Fibroblast of skin of back (primary cell): ENCODE results near the gene NETO2.

Experiments used
- DNase-seq: peaks from one replicate; pipeline ENCODE4 v3.0.0-alpha.2; 2013

Gene NETO2

GRCh38 chr16:47046726-47047523, 96.8 kb downstream of the NETO2 start:
- no peak for DNase-seq

DNA sequence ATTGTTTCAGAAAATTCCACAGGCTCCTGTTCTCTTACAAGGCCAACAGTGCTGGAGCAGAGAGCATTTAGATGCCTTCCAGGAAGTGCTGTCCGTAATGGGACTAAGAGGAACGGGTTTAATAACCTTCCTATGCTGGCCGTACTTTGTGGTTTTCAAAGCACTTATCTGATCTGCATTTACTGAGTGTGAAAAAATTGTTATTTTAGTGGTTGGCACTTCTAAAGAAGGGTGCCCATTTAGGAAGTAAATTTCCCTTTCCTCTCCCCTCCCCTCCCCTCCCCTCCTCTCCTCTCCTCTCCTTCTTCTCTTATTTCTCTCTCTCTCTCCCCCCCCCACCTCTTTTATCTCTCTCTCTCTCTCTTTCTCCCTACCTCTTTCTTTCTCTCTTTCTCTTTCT, 98.3 kb downstream of the NETO2 start:
- DNase-seq: no peak

GRCh38 chr16:47045023-47045422, 98.7 kb downstream of the NETO2 start:
- peak; percentile 5 for DNase-seq

DNA sequence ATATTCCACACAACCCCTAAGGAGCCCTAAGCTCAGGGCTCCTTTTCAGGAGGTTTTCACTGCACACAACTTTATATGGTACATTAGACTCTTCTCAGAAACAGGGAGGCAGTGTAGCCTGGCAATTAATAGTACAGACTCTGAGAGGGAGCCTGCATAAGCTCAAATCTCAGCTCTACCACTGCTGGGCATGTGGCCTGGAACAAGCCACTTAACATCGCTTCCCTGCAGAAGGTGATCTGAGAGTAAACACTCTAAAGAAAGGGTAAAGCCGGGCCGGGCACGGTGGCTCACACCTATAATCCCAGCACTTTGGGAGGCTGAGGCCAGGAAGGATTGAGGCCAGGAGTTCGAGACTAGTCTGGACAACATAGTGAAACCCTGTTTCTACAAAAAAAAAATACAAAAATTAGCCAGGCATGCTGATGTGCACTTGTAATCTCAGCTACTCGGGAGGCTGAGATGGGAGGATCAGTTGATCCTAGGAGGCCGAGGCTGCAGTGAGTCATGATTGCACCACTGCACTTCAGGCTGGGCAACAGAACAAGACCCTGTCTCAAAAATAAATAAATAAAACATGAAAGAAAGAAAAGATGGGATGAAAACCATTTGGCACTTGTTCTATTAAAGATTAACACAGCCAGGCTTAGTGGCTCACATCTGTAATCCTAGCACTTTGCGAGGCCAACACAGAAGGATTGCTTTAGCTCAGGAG, 99.6 kb downstream of the NETO2 start:
- no peak for DNase-seq

GRCh38 chr16:47043200-47043599, 100.5 kb downstream of the NETO2 start:
- DNase-seq: no peak

DNA sequence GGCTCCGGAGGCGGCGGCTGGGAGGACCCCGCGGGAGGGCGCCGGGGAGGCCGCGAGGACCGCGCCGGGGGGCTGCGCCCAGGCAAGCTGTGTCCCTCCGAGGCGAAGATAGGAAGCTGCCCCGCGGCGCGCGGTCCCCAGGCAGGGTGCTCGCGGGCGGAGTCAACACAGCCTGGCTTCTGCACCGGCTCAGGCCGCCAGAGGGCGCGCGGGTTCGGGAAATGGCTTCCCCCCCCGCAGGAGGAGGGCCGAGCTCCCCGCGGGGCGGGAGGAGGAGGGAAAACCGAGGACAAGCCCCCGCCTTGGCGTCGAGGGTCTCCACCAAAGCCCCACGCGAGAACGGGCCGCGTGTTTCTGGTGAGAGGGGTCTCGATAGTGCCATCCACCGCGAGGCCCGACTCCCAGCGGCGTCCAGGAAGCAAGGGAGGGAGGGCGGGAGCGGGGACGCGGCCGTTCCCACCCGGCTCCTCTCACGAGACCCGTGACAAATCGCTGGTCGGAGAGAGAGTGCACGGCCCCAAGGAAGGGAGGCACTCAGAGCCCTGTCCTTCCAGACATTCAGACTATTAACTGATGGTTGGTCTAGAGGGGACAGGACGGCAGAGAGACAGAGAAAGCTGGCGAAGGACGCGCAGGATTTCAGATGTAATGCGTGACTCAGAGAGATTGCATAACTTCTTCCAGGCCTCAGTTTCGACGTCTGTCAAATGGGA, 105.8 kb downstream of the NETO2 start:
- peak; percentile 75 for DNase-seq

- peak; percentile 16 for DNase-seq
Measured at GRCh38 chr16:47037396-47037745, 106.4 kb downstream of the NETO2 start.

DNA sequence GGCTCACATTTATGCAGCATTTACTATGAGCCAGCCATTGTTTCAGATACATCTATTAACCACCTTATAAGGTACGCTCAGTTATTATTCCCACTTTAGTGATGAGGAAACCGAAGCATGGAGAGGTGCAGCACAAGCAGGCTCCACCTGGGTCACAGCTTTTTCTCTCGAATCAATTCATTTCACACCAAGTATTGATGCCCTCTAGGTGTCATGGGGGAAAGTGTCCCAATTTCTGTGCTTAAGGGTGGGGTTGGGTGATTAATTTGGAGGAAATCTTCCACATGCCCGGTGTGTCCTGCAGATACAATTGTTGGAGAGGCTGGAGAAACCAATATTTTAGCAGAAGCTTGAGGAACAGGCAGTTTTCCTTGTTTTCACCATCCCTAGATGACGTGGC, 107.5 kb downstream of the NETO2 start:
- DNase-seq: no peak

- no peak for DNase-seq
Measured at GRCh38 chr16:47035436-47035835, 108.3 kb downstream of the NETO2 start.

GRCh38 chr16:47034455-47034854, 109.3 kb downstream of the NETO2 start:
- no peak for DNase-seq

GRCh38 chr16:47033176-47033575, 110.6 kb downstream of the NETO2 start:
- no peak for DNase-seq

DNA sequence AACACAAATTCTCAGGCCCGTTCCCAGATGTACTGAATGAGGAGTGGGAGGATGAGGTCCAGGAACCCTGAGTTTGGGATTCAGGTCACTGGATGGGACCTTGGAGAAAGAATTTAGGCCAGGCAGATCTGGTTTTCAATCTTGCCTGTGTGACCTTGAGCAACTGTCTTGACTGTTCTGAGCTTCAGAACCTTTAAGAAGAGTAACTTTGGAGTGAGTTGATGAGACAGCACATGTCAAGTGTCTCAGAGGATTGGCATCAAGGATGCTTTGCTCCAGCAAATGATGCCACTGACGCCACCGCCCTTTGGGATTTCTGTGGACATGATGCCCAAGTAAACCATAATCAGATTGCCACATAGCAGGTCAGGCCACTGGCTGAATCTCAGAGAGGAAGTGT, 114.0 kb downstream of the NETO2 start:
- no peak for DNase-seq

GRCh38 chr16:47028767-47029377, 114.9 kb downstream of the NETO2 start:
- DNase-seq: no peak
